GM21529 (cell line): ENCODE results near the gene UQCC3.
"Not testable (repeated sequence)": the region's sequence is repeated elsewhere in the genome, so short reads cannot be mapped to it uniquely, and the experiment has no call there.

Experiments
- ATAC-seq: cut with Tn5 transposase; IDR thresholded peaks from one replicate; pipeline ENCODE4 v1.9.1; 2021; ENCODE audit not compliant: unreplicated experiment

UQCC3 gene

GRCh38 chr11:62671608-62672389, at the start of gene UQCC3, which contains the start of gene LBHD1:
Gene UQCC3 (plus strand): TSS chr11:62671673. CDS start chr11:62671746, 73 bp downstream.
Gene LBHD1 (minus strand): TSS chr11:62672267. CDS start chr11:62670031, 2,236 bp downstream.
- peak; percentile 55 for ATAC-seq

DNA sequence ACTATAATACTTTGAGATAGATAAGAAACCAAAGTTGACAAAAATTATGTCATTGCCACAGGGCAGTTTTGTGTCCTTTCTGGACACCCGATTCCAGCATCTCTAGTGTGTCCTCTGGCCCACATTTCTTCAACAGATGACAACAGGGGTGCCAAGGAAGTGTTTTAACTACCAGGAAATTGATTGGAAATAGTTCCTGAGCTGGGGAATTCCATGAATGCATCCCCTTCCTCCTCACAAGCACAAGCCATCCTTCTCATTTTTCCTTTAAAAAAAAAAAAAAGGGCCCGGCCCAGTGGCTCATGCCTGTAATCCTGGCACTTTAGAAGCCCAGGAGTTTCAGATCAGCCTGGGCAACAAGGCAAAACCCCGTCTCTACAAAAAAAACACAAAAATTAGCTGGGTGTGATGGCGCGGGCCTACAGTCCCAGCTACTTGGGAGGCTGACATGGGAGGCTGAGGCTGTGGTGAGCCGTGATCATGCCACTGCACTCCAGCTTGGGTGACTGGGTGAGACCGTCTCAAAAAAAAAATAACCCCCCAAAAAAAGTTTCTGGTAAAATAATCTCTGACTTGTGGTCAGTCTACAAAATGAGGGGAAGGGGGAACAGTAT, 48.9 kb upstream of the UQCC3 start:
- ATAC-seq, result no peak

DNA sequence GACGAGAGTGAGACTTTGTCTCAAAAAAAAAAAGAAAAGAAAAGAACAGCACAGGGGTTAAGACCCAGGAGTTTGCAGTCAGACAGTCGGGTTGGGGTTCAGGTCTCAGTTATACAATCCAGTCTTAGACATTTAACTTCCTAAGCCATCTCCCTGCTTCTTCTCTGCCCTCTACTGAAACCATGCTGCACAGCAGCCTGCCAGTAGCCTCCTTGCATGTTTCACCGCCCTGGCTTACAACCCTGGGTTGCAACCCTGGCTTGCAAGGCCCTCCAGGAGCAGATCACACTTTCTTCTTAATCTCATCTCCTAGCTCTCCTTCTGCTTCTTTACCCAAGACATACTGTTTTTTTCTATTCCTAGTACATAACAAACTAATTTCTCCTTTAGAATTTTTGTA, 43.8 kb upstream of the UQCC3 start:
- no peak for ATAC-seq

DNA sequence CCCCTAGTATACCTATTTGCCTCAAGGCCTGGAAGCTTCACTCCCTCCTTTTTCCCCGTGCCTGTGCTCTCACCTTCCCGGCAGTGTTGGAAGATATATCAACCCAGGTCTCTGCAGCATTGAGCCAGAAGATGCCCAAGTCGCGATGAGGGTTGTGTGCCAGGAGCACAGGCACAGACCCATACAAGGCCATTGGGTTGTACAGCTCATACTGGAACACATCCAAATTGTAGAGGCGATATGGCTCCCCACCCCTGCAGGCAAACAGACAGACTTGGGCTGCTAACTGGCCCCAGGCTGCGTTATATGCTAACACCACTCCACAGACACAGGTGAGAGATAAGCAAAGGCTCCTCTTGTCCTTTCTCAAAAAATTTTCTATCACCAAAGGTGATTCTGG, 39.0 kb upstream of the UQCC3 start:
- ATAC-seq, result no peak

DNA sequence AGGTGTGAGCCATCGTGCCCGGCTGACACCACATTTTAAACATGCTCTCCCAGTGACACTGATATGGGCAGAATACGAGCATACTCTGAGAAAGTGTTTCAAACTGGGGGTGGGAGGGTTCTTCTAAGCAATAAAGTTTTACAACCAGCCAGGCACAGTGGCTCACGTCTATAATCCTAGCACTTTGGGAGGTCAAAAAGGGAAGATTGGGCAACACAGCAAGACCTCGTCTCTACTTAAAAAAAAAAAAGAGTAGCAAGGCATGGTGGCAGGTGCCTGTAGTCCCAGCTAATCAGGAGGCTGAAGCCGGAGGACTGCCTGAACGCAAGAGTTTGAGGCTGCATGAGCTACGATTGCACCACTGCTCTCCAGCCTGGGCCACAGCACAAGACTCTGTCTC, 27.3 kb upstream of the UQCC3 start:
- no peak for ATAC-seq

- ATAC-seq, result no peak
Measured at GRCh38 chr11:62645671-62645945, 25.9 kb upstream of the UQCC3 start.

GRCh38 chr11:62645946-62646824, 25.3 kb upstream of the UQCC3 start, which contains the start of gene GANAB:
Gene GANAB (minus strand): TSS chr11:62646613. CDS start chr11:62646599, 14 bp downstream.
- ATAC-seq, result peak; percentile 95

GRCh38 chr11:62646825-62647608, 24.5 kb upstream of the UQCC3 start:
- peak; percentile 1 for ATAC-seq

DNA sequence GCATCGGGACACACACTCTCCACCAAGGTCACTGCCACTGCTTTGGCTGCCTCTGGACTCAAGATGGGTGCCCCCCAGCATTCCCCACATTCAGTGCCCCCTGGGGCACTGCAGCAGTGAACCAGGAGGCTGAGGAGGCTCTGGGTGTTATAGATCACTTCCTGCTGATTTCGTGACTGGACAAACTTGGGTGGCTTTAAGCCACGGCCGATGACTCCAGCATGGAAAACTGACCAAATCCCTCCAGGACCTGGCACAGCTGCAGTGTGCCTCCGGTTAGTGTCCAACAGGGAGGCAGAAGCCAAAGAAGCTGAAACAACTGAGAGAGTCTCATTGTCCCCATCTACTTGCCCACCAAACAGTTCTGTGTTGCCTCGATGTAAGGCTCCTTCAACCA, 23.9 kb upstream of the UQCC3 start:
- no peak for ATAC-seq

GRCh38 chr11:62648185-62648966, 23.1 kb upstream of the UQCC3 start:
- ATAC-seq, result no peak

DNA sequence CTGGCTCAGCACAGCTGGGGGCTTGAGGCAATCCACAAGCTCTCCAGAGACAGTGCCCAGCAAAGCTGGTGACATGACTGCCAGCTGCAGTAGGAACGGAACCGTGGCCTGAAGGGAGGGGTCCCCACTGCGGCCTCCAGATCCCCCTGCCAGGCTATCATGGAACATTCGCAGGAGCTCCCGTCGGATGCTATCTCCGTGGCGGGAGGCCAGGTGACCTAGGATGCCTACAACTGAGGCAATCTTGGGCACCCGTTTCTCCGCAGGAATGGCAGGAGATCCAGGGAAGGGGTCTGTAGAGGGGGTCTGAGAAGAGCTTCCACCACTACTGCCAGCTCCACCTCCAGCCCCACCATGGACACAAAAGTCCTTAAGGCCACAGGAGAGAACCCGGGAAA, 22.5 kb upstream of the UQCC3 start:
- no peak for ATAC-seq

DNA sequence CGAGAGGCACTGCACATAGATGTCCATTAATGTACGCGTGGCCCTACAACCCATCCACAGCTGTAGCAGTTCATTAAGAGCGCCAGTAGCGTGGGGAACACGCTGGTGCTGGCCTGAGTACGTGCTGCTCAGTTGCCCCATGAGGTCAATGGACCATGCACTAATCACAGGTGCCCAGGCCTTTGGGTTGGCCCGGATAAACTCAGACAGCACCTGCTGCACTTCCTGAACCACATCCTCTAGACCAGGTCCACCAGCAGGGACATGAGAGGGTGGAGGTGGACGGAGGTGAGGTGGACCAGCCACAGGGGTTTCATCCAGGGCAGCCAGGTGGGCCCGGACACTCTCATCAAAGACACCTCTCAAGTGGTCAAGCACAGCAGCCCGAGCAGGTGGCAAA, 22.0 kb upstream of the UQCC3 start:
- ATAC-seq, result no peak

DNA sequence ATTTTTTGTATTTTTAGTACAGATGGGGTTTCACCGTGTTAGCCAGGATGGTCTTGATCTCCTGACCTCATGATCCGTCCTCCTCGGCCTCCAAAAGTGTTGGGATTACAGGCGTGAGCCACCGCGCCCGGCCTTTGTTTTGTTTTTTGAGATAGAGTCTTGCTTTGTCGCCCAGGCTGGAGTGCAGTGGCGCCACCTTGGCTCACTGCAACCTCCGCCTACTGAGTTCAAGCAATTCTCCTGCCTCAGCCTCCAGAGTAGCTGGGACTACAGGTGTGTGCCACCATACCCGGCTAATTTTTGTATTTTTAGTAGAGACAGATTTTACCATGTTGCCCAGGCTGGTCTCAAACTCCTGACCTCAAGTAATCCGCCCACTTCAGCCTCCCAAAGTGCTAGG, 21.2 kb upstream of the UQCC3 start:
- ATAC-seq, result not testable (repeated sequence)

GRCh38 chr11:62652161-62653006, 19.1 kb upstream of the UQCC3 start:
- no peak for ATAC-seq

DNA sequence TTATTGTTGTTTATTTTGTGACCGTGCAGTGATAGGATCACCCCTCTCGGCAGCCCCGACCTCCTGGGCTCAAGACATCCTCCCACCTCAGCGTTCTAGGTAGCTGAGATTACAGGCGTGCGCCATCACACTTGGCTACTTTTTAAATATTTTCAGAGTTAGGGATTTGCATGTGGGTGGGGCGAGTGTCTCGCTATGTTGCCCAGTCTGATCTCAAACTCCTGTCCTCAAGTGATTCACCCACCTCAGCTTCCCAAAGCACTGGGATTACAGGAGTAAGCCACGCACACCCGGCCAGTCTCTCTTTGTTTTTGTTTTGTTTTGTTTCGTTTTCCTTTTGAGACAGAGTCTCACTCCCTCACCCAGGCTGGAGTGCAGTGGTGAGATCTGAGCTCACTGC, 17.2 kb upstream of the UQCC3 start:
- no peak for ATAC-seq

- no peak for ATAC-seq
Measured at GRCh38 chr11:62656796-62657429, 14.6 kb upstream of the UQCC3 start.

DNA sequence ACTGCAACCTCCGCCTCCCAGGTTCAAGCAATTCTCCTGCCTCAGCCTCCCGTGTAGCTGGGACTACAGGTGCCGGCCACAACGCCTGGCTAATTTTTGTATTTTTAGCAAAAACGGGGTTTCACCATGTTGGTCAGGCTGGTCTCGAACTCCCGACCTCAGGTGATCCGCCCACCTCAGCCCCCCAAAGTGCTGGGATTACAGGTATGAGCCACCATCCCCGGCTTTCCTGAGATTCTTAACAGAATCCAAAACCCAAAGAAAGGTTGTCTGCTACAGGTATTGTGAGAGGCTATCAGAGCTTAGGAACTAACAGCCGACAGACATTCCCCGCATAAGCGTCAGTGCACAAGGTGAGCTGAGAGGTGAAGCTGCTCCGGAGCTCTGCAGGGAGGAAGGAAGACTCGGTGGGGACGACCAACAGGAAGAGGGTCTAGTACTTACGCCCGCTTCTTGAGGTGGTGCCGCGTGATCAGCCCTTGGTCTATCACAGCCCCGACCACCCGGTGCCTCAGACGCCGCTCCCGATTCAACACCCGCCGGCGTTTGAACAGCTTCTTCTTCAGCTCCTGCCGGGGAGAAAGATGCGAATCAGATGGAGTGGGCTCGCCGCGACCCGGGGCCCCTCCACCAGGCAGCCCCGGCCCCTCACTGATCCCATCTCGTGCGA, 6.9 kb upstream of the UQCC3 start:
- ATAC-seq, result peak; percentile 39

GRCh38 chr11:62665075-62665598, 6.3 kb upstream of the UQCC3 start, which contains the start of the genes C11orf98 and CSKMT:
Gene C11orf98 (minus strand): TSS chr11:62665210. CDS start chr11:62665169, 41 bp downstream.
Gene CSKMT (plus strand): TSS chr11:62665312. CDS start chr11:62665880, 568 bp downstream.
- peak; percentile 75 for ATAC-seq
